ENCODE data around the gene KPNB1.
A peak's percentile ranks its signal among the peaks of the same experiment; 100 is the strongest.

The KPNB1 gene
- long read RNA-seq, full-length matches to known transcripts = 41 of 123 reads
- long read RNA-seq, partial matches to known transcripts = 61 of 123 reads
- long read RNA-seq, other reads (novel, unspliced or antisense) = 21 of 123 reads

DNA sequence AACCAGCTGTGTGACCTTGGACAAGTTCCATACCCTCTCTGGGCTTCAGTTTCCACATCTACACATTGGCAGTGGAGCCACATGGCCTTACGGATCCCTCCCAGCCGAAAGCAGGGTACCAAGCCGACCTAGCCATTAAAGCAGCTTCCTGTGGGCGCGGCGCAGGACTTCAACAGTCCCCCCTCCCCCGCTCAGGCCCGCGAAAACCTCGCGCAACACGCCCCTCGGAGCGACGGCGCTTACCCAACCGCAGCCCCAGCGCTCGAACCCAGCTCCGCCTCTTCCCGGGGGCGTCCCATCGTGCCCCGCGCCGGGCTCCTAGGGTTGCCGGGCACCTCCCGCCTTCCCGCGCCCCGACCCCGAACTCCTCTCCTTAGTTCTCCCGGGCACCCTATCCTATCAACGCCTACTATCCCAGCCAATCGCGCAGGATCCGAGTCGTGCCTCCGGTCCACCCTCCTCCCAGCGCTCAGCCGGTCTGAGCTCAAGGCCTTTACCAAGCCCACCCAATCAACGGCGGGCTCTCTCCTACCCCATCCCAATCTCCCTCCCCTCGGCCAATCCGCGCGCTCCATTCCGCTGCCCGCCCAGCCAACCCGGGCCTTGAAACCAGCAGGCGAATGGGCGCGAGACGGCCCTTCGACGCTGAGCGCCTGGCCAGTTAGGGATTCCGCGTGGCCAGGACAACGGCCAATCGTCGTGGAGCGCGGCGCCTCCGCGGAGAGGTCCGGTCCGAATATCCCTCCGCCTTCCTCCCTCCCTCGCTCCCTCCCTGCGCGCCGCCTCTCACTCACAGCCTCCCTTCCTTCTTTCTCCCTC, at the start of gene KPNB1:
Gene KPNB1, plus strand, starts transcription at position 767 of the 819 bp plus-strand sequence. CDS start 326 bp downstream, outside the sequence.
- Histone ChIP-seq H3K27ac (replicated peaks) (peak within 1 kb of the TSS; percentile 90), H3K4me3 (replicated peaks; ENCODE audit: insufficient read depth, low read length) (peak within 1 kb of the TSS; percentile 77), H3K27me3 (ENCODE audit: insufficient read depth, poor library complexity, severe bottlenecking) (no peaks in the 10 kb centered on the region)
- peak; percentile 100 for DNase-seq (ENCODE audit: low read depth in 1 of 2, low spot score in 1 of 2)
- TF ChIP-seq GABPA (IDR thresholded peaks at IDR 0.05; ENCODE audit: low read depth) = no peak
- TF ChIP-seq SPI1 (IDR thresholded peaks at IDR 0.05; ENCODE audit: borderline replicate concordance, low read depth) = peak; percentile 62; the same call in 1 of the 2 replicates
- TF ChIP-seq, protein P1, sequence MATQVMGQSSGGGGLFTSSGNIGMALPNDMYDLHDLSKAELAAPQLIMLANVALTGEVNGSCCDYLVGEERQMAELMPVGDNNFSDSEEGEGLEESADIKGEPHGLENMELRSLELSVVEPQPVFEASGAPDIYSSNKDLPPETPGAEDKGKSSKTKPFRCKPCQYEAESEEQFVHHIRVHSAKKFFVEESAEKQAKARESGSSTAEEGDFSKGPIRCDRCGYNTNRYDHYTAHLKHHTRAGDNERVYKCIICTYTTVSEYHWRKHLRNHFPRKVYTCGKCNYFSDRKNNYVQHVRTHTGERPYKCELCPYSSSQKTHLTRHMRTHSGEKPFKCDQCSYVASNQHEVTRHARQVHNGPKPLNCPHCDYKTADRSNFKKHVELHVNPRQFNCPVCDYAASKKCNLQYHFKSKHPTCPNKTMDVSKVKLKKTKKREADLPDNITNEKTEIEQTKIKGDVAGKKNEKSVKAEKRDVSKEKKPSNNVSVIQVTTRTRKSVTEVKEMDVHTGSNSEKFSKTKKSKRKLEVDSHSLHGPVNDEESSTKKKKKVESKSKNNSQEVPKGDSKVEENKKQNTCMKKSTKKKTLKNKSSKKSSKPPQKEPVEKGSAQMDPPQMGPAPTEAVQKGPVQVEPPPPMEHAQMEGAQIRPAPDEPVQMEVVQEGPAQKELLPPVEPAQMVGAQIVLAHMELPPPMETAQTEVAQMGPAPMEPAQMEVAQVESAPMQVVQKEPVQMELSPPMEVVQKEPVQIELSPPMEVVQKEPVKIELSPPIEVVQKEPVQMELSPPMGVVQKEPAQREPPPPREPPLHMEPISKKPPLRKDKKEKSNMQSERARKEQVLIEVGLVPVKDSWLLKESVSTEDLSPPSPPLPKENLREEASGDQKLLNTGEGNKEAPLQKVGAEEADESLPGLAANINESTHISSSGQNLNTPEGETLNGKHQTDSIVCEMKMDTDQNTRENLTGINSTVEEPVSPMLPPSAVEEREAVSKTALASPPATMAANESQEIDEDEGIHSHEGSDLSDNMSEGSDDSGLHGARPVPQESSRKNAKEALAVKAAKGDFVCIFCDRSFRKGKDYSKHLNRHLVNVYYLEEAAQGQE (IDR thresholded peaks at IDR 0.05; ENCODE audit: insufficient replicate concordance, low read depth) = peak; percentile 64
- TF ChIP-seq POLR2AphosphoS5 (IDR thresholded peaks at IDR 0.05; ENCODE audit: low read depth) = peak; percentile 83
- TF ChIP-seq, protein P2, sequence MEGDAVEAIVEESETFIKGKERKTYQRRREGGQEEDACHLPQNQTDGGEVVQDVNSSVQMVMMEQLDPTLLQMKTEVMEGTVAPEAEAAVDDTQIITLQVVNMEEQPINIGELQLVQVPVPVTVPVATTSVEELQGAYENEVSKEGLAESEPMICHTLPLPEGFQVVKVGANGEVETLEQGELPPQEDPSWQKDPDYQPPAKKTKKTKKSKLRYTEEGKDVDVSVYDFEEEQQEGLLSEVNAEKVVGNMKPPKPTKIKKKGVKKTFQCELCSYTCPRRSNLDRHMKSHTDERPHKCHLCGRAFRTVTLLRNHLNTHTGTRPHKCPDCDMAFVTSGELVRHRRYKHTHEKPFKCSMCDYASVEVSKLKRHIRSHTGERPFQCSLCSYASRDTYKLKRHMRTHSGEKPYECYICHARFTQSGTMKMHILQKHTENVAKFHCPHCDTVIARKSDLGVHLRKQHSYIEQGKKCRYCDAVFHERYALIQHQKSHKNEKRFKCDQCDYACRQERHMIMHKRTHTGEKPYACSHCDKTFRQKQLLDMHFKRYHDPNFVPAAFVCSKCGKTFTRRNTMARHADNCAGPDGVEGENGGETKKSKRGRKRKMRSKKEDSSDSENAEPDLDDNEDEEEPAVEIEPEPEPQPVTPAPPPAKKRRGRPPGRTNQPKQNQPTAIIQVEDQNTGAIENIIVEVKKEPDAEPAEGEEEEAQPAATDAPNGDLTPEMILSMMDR (IDR thresholded peaks at IDR 0.05; ENCODE audit: insufficient read depth, low read length) = no peak

DNA sequence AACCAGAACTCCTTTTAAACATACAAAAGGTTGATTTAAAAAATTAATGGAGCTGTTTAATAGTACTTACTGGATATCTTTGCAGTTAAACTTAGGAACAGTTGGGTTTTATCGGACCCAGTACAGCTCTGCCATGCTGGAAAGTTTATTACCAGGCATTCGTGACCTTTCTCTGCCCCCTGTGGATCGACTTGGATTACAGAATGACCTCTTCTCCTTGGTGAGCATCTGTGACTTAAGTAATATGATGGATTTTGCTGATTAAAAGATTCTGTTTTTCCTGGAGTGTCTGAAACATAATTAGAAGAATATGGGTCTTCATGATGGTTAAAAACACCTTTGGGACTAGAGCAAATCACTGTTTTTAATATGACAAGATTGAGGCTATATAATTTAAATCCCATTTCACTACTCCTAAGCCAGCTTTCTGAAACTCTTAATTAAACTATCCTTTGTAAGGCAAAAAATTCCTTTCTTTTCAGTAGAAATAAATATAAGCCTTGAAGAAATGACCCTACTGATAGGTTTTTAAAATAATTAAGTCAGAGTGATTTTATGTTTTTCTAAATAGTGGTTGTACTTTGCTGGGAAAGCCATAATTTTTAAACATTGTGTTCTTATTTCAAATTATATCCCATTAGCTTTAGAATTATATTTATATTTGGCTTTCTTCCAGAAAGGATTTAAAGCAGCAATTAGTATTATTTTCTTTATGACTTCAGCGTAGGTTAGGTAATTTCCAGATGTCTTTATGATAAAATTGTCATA, 45.7 kb upstream of the KPNB1 start:
- TF ChIP-seq, protein P1 (IDR thresholded peaks at IDR 0.05; ENCODE audit: insufficient replicate concordance, low read depth) = no peak
- TF ChIP-seq POLR2AphosphoS5 (IDR thresholded peaks at IDR 0.05; ENCODE audit: low read depth) = no peak
- no peak for TF ChIP-seq SPI1 (IDR thresholded peaks at IDR 0.05; ENCODE audit: borderline replicate concordance, low read depth)
- TF ChIP-seq GABPA (IDR thresholded peaks at IDR 0.05; ENCODE audit: low read depth) = no peak
- TF ChIP-seq, protein P2 (IDR thresholded peaks at IDR 0.05; ENCODE audit: insufficient read depth, low read length) = no peak
- no peak overlapping the region for H3K27ac ChIP-seq (replicated peaks)
- DNase-seq (ENCODE audit: low read depth in 1 of 2, low spot score in 1 of 2) = no peak

DNA sequence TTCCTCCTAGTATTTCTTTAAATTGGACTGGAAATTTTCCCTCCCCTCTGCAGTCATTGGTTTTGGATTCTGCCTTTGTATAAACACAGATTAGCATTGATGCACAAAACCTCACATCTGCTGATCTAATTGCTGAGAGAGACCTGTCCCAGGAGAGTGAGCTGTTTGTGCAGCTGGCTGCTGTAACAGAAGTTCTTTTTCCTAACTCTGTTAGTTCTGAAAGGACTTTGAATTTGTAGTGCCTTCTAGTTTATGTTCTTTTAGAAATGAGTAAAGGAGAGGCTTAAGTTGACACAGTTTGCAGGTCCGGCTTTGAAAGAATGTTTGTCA, 45.2 kb upstream of the KPNB1 start:
- no peak overlapping the region for H3K4me3 ChIP-seq (replicated peaks; ENCODE audit: insufficient read depth, low read length)
- no peaks in the 10 kb centered on the region for H3K27me3 ChIP-seq (ENCODE audit: insufficient read depth, poor library complexity, severe bottlenecking)
- no peak for DNase-seq (ENCODE audit: low read depth in 1 of 2, low spot score in 1 of 2)
- H3K27ac ChIP-seq (replicated peaks) = no peak overlapping the region
- TF ChIP-seq, protein P2 (IDR thresholded peaks at IDR 0.05; ENCODE audit: insufficient read depth, low read length) = no peak
- TF ChIP-seq POLR2AphosphoS5 (IDR thresholded peaks at IDR 0.05; ENCODE audit: low read depth) (no peak), GABPA (IDR thresholded peaks at IDR 0.05; ENCODE audit: low read depth) (no peak), SPI1 (IDR thresholded peaks at IDR 0.05; ENCODE audit: borderline replicate concordance, low read depth) (no peak)
- TF ChIP-seq, protein P1 (IDR thresholded peaks at IDR 0.05; ENCODE audit: insufficient replicate concordance, low read depth) = no peak

More for the DNA sequence above, 45.7 kb upstream of the KPNB1 start:
- no peaks in the 10 kb centered on the region for H3K27me3 ChIP-seq (ENCODE audit: insufficient read depth, poor library complexity, severe bottlenecking)
- no peak overlapping the region for H3K4me3 ChIP-seq (replicated peaks; ENCODE audit: insufficient read depth, low read length)
